BJ (cell line): Measurements from ENCODE around the gene GRM6. TPM values are rescaled to one million over a fixed set of nuclear protein-coding genes. Genes with fewer than 3 reads are reported as not detected.

Experiments
- CTCF ChIA-PET: fragments of 350-600 bp; formaldehyde crosslinking; extraction: SDS; loops from one replicate; lab custom pipeline; 2021; ENCODE audit warnings: antibody characterized with exemption, inconsistent platforms; lab: Yijun Ruan, JAX
- POLR2A ChIA-PET: fragments of 300-600 bp; sonication (Branson Sonifier 250); formaldehyde crosslinking; extraction: SDS; loops from one replicate; lab custom pipeline; 2021; ENCODE audit warnings: antibody characterized with exemption; lab: Charles Lee
- DNase-seq: peaks from one replicate; pipeline ENCODE4 v3.0.0-alpha.2; 2011; ENCODE audit warnings: low read depth
- H3K27me3 ChIP-seq: 2 replicates; pipeline ENCODE4 v1.6.0; 2011; ENCODE audit warnings: low read length; ENCODE audit not compliant: control insufficient read depth, insufficient read depth
- H3K36me3 ChIP-seq: 2 replicates; pipeline ENCODE4 v1.5.1; 2011; ENCODE audit warnings: low read length; ENCODE audit not compliant: control insufficient read depth, insufficient read depth
- H3K4me3 ChIP-seq: 2 replicates; pipeline ENCODE4 v1.5.1; 2011; ENCODE audit warnings: low read depth, mild to moderate bottlenecking, control low read depth, low read length
- CTCF ChIP-seq: IDR thresholded peaks from 2 replicates; pipeline ENCODE4 v1.5.1; 2011; ENCODE audit warnings: low read depth, mild to moderate bottlenecking, control low read depth, inconsistent platforms, low read length, moderate library complexity; ENCODE audit not compliant: insufficient read depth
- polyA plus RNA-seq: library from polyadenylated mRNA; depleted of rRNA; stranded (reverse); fragments of >200 nt; gene quantifications from 2 replicates; pipeline ENCODE4 v1.2.3, GENCODE V29; 2011

Gene GRM6
- polyA plus RNA-seq, 1 experiment, result not detected

- Histone ChIP-seq H3K27me3 (no peaks in the 10 kb centered on the region), H3K36me3 (no peaks in the 10 kb centered on the region), H3K4me3 (no peak overlapping the region)
- CTCF ChIA-PET, result no interaction called here
- POLR2A ChIA-PET, result no interaction called here
- no peak for DNase-seq
- no peak for TF ChIP-seq CTCF
Measured at GRCh38 chr5:178989311-178989710, 5.8 kb downstream of the GRM6 start.

DNA sequence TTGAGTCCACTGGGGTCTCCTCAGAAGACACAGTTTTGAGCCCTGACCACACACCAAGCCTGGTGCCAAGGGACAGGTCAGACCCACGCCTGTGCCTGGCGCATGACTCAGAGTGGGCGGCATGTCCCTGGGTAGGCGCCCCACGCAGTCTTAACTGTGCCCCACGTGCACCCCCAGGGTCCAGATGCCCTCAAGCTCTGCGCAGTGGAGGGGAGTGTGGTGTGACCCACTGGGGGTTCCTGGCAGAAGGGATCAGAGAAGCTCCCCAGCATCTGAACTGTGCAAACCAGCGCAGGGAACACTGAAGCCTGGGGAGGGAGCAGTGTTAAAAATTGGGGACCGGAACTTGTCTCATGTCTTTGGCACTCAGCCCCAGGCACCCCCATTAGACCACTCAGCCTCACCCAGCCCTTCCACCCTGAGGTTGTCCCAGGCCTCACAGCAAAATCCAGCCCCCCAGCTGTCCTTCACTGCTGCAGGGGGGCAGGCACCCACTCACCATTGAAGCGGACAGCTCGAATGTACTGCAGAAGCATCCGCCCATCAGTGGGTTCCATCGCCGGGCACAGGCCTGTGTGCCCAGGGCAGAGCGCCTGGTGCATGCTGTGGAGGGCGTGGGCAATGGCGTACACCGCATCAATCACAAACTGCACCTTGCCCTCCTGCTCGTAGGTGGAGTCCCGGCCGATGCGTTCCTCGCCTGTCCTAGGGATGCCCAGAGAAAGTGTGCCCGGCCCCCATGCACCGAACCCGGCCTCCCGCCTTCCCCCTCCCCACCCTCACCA is 6.5 kb downstream of the GRM6 start:
- ChIA-PET CTCF (interaction anchor here (0.5 kb wide), 1 partner anchor 490 kb away, joined by 3 read pairs; no protein-coding TSS in a partner anchor), POLR2A (no interaction called here)
- Histone ChIP-seq H3K36me3 (no peaks in the 10 kb centered on the region), H3K27me3 (no peaks in the 10 kb centered on the region), H3K4me3 (no peak overlapping the region)
- DNase-seq, result no peak
- TF ChIP-seq CTCF, result no peak

DNA sequence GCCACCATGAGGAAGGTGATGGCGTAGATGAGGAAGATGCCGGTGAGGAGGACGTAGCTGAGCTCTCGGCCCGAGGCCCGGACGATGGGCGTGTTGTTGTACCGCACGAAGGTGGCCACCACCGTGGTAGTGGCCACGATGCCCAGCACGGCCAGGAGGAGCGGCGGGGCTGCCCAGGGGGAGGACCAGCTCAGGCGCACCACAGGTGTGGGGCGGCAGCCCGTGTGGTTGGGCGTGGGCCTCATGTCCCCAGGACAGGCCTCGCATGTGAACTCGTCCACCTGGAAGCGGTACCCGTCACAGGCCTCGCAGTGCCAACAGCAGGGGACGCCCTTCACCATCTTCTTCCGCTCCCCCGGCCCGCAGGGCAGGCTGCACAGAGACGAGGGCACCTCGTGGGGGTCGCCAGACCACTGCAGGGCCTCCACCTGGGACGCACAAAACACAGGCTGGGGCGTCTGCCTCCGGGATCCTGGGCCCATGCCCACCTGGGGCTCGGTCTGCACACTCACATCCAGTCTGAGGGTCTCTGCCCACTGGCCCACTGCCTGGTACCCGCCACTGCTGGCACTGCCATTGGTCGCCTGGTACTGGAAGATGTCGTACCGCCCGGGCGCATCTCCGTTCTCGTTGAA is 8.7 kb downstream of the GRM6 start:
- no peaks in the 10 kb centered on the region for H3K36me3 ChIP-seq
- no peak overlapping the region for H3K4me3 ChIP-seq
- ChIA-PET POLR2A (no interaction called here), CTCF (no interaction called here)
- H3K27me3 ChIP-seq, result no peaks in the 10 kb centered on the region
- DNase-seq, result no peak
- TF ChIP-seq CTCF, result no peak

- DNase-seq, result no peak
- no peak for TF ChIP-seq CTCF
- no peak overlapping the region for H3K4me3 ChIP-seq
- ChIA-PET POLR2A (no interaction called here), CTCF (no interaction called here)
- H3K27me3 ChIP-seq, result no peaks in the 10 kb centered on the region
- no peaks in the 10 kb centered on the region for H3K36me3 ChIP-seq
Measured at GRCh38 chr5:178984145-178985072, 10.7 kb downstream of the GRM6 start.

DNA sequence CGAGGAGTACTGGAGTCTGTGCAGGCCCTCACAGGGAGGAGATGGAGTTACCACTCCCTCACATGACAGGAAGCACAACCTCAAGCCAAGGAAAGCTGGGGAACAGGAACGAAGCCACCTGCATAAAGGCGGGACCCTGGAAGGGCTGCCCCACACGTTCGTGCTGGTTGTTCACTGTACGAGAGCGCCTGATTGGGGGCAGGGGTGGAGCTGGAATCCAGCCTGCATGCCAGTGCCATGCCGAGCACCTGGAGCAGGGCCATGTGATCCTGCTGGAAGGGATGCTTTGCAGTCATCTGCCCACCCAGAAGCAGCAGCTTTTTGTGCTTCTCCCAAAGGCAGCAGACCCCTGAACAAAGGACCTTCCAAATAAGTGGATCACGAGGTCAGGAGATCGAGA is 11.4 kb downstream of the GRM6 start:
- Histone ChIP-seq H3K36me3 (no peaks in the 10 kb centered on the region), H3K27me3 (no peaks in the 10 kb centered on the region), H3K4me3 (no peak overlapping the region)
- POLR2A ChIA-PET, result no interaction called here
- CTCF ChIA-PET, result no interaction called here
- TF ChIP-seq CTCF, result no peak
- DNase-seq, result no peak
